SH-SY5Y (cell line): Measurements from ENCODE around the gene ANKRD31.

ENCODE experiments used
- GATA2 ChIP-seq: IDR thresholded peaks from 2 replicates; pipeline ENCODE4 v1.6.1; 2011; ENCODE audit warnings: mild to moderate bottlenecking, low read depth, low read length
- GATA3 ChIP-seq: IDR thresholded peaks from 2 replicates; pipeline ENCODE4 v1.6.1; 2011; ENCODE audit warnings: low read depth, mild to moderate bottlenecking, low read length, moderate library complexity

- TF ChIP-seq GATA2 (peak; percentile 74), GATA3 (peak; percentile 85)
These were observed 98.0 kb downstream of the ANKRD31 start for GRCh38 chr5:75138689-75139088.
